Liver (tissue), 9 donors: Measurements from ENCODE around the gene CD84. TPM values are rescaled to one million over a fixed set of nuclear protein-coding genes. Genes with fewer than 3 reads are reported as not detected.

Experiments
- DNase-seq: peaks from one replicate; pipeline ENCODE4 v3.0.0-alpha.2; 2017; ENCODE audit warnings: low spot score
- H3K27ac ChIP-seq, 2 donors: one replicate each; pipeline ENCODE4 v1.7.0; 2013; ENCODE audit warnings: inconsistent platforms in 2 of 2, low read length in 2 of 2, control low read depth in 1 of 2, low read depth in 1 of 2, mild to moderate bottlenecking in 1 of 2
- H3K27me3 ChIP-seq, 4 donors: one replicate each; pipeline versions ENCODE4 v1.6.1 to v1.7.0; 2013; ENCODE audit warnings: low read length in 3 of 4, inconsistent platforms in 1 of 4, mild to moderate bottlenecking in 1 of 4, moderate library complexity in 1 of 4; ENCODE audit not compliant: control insufficient read depth in 4 of 4, insufficient read depth in 4 of 4
- H3K36me3 ChIP-seq, 4 donors: one replicate each; pipeline versions ENCODE4 v1.6.1 to v1.7.0; 2013; ENCODE audit warnings: low read length in 3 of 4, mild to moderate bottlenecking in 3 of 4, low read depth in 1 of 4, moderate library complexity in 1 of 4; ENCODE audit not compliant: control insufficient read depth in 4 of 4, insufficient read depth in 3 of 4
- H3K4me1 ChIP-seq, 4 donors: one replicate each; pipeline versions ENCODE4 v1.6.1 to v1.7.0; 2013; ENCODE audit warnings: low read length in 3 of 4, mild to moderate bottlenecking in 3 of 4, moderate library complexity in 1 of 4; ENCODE audit not compliant: control insufficient read depth in 4 of 4, insufficient read depth in 4 of 4
- H3K4me3 ChIP-seq, 3 donors: one replicate each; pipeline versions ENCODE4 v1.6.1 to v1.7.0; 2013; ENCODE audit warnings: low read length in 3 of 3, control low read depth in 1 of 3, low read depth in 1 of 3, mild to moderate bottlenecking in 1 of 3
- H3K9ac ChIP-seq, 2 donors: one replicate each; pipeline ENCODE4 v1.7.0; 2013; ENCODE audit warnings: low read length in 2 of 2, mild to moderate bottlenecking in 2 of 2, moderate library complexity in 2 of 2, control low read depth in 1 of 2, low read depth in 1 of 2
- H3K9me3 ChIP-seq, 4 donors: one replicate each; pipeline versions ENCODE4 v1.6.1 to v1.7.0; 2013; ENCODE audit warnings: low read length in 3 of 4; ENCODE audit not compliant: control insufficient read depth in 4 of 4
- ATF3 ChIP-seq: IDR thresholded peaks from 2 replicates; pipeline ENCODE4 v1.6.1; 2016; ENCODE audit warnings: antibody characterized with exemption
- CTCF ChIP-seq: fragments of 150-350 bp; IDR thresholded peaks from 2 replicates; pipeline ENCODE4 v1.5.1; 2017; ENCODE audit warnings: improper control_type of control experiment, low read depth, low read length; ENCODE audit not compliant: missing input control
- EGR1 ChIP-seq, 2 donors: IDR thresholded peaks; 2 replicates each; pipeline ENCODE4 v1.6.1; 2016 to 2018; ENCODE audit warnings: antibody characterized with exemption in 2 of 2, low read depth in 2 of 2
- FOXA1 ChIP-seq: IDR thresholded peaks from 2 replicates; pipeline ENCODE4 v1.6.1; 2016; ENCODE audit warnings: antibody characterized with exemption
- FOXA2 ChIP-seq: IDR thresholded peaks from 2 replicates; pipeline ENCODE4 v1.6.1; 2016; ENCODE audit warnings: antibody characterized with exemption
- GABPA ChIP-seq, 2 donors: IDR thresholded peaks in 1 of 2; conservative IDR thresholded peaks in 1 of 2; 2 replicates each; pipeline ENCODE4 v1.6.1; 2016; ENCODE audit warnings: antibody characterized with exemption in 2 of 2, mild to moderate bottlenecking in 1 of 2, moderate library complexity in 1 of 2
- HNF4A ChIP-seq, 2 donors: conservative IDR thresholded peaks; 2 replicates each; pipeline ENCODE4 v1.6.1; 2016; ENCODE audit warnings: antibody characterized with exemption in 2 of 2, mild to moderate bottlenecking in 2 of 2
- HNF4G ChIP-seq: IDR thresholded peaks from 2 replicates; pipeline ENCODE4 v1.6.1; 2016; ENCODE audit warnings: antibody characterized with exemption
- JUND ChIP-seq, 2 donors: IDR thresholded peaks; 2 replicates each; pipeline ENCODE4 v1.6.1; 2016; ENCODE audit warnings: antibody characterized with exemption in 2 of 2
- MAX ChIP-seq: IDR thresholded peaks from 2 replicates; pipeline ENCODE4 v1.6.1; 2016; ENCODE audit warnings: antibody characterized with exemption
- RAD21 ChIP-seq, 2 donors: IDR thresholded peaks; 2 replicates each; pipeline ENCODE4 v1.6.1; 2016; ENCODE audit warnings: antibody characterized with exemption in 2 of 2, mild to moderate bottlenecking in 2 of 2
- REST ChIP-seq: IDR thresholded peaks from 2 replicates; pipeline ENCODE4 v1.6.1; 2016; ENCODE audit warnings: antibody characterized with exemption, mild to moderate bottlenecking
- SP1 ChIP-seq: IDR thresholded peaks from 2 replicates; pipeline ENCODE4 v1.6.1; 2018; ENCODE audit warnings: antibody characterized with exemption, mild to moderate bottlenecking
- TAF1 ChIP-seq: conservative IDR thresholded peaks from 2 replicates; pipeline ENCODE4 v1.6.1; 2016; ENCODE audit warnings: antibody characterized with exemption, mild to moderate bottlenecking
- YY1 ChIP-seq: IDR thresholded peaks from 2 replicates; pipeline ENCODE4 v1.6.1; 2016; ENCODE audit warnings: antibody characterized with exemption, mild to moderate bottlenecking
- ZBTB33 ChIP-seq: IDR thresholded peaks from 2 replicates; pipeline ENCODE4 v1.6.1; 2016; ENCODE audit warnings: antibody characterized with exemption
- WGBS: extraction: QIAGEN DNeasy Blood & Tissue Kit; methylation state at CpG from one replicate; pipeline ENCODE4 v1.1.7; 2013; 5-methylcytosine and 5-hydroxymethylcytosine counted together
- polyA plus RNA-seq, 2 donors: library from polyadenylated mRNA; stranded (reverse) in 1 of 2; unstranded in 1 of 2; fragments of 200-250 nt in 1 of 2; fragments of >200 nt in 1 of 2; fragmentation: Nextera tagmentation in 1 of 2; extraction: Ambion mirVana in 1 of 2; gene quantifications; one replicate each; pipeline versions ENCODE4 v1.2.1 to v1.2.3, GENCODE V29; 2013 to 2015
- total RNA-seq, 2 donors: library from RNA; depleted of rRNA; stranded (reverse); fragments of >200 nt; gene quantifications; one replicate each; pipeline ENCODE4 v1.2.3, GENCODE V29; 2014
- donor health status: healthy.
- donor health status: healthy.
- donor health status: healthy.
- donor health status: healthy.
- donor health status: healthy.

CD84 gene
- total and polyA plus RNA-seq, 4 donors = 2.1 to 8.8 (median 4.4) TPM

- H3K9ac ChIP-seq = peak overlapping the region in 1 of 2 donors; percentile 18
These were observed 38.5 kb downstream of the CD84 start for GRCh38 chr1:160540859-160541233.

GRCh38 chr1:160539990-160540858 is 39.1 kb downstream of the CD84 start:
- Histone ChIP-seq H3K9ac (peak overlapping the region; percentile 18 to 45), H3K9me3 (peaks cover under 1 to 3% (median 2%) of the 10 kb centered on the region in 4 donors), H3K4me1 (peaks cover 7 to 53% (median 47%) of the 10 kb centered on the region in 4 donors), H3K4me3 (no peak overlapping the region), H3K36me3 (no peaks in the 10 kb centered on the region), H3K27me3 (no peaks in the 10 kb centered on the region), H3K27ac (peak overlapping the region; percentile 36 to 68)
- 18% methylated on average over 8 of the region's 8 CpGs for WGBS
- DNase-seq = peak; percentile 70
- no peak for TF ChIP-seq CTCF
- TF ChIP-seq SP1 = peak; percentile 26
- peak in 1 of 2 donors; percentile 9 for TF ChIP-seq HNF4A (conservative IDR thresholded peaks at IDR 0.05)
- peak; percentile 42 for TF ChIP-seq YY1
- TF ChIP-seq ATF3 = no peak
- no peak for TF ChIP-seq ZBTB33

More at GRCh38 chr1:160540859-160541233, 38.5 kb downstream of the CD84 start:
- Histone ChIP-seq H3K4me3 (no peak overlapping the region), H3K27me3 (no peaks in the 10 kb centered on the region), H3K27ac (peak overlapping the region; percentile 36 to 68), H3K4me1 (peaks cover 7 to 54% (median 47%) of the 10 kb centered on the region in 4 donors), H3K36me3 (no peaks in the 10 kb centered on the region), H3K9me3 (peaks cover 0 to 2% (median 0%) of the 10 kb centered on the region in 4 donors)
- TF ChIP-seq ATF3 = no peak
- no peak for TF ChIP-seq EGR1 (IDR thresholded peaks at IDR 0.05; ENCODE audit: low read depth in 2 of 2)
- TF ChIP-seq GABPA (IDR thresholded peaks at IDR 0.05 in 1 of 2, conservative IDR thresholded peaks at IDR 0.05 in 1 of 2) = no peak
- TF ChIP-seq JUND (IDR thresholded peaks at IDR 0.05) = no peak
- no peak for TF ChIP-seq HNF4G
- no peak for TF ChIP-seq RAD21 (IDR thresholded peaks at IDR 0.05)
- no peak for TF ChIP-seq FOXA2
- TF ChIP-seq REST = no peak
- TF ChIP-seq TAF1 = no peak
- no peak for TF ChIP-seq MAX
- no peak for TF ChIP-seq SP1
- TF ChIP-seq FOXA1 = no peak
- DNase-seq = no peak
